SK-N-SH (cell line): Measurements from ENCODE around the gene HMG20A. TPM values are rescaled to one million over a fixed set of nuclear protein-coding genes. Genes with fewer than 3 reads are reported as not detected.

Source experiments
- CTCF ChIA-PET: fragments of 300-600, 350-600 bp; formaldehyde crosslinking; extraction: SDS; loops from one replicate; lab custom pipeline; 2021; lab: Yijun Ruan, JAX
- POLR2A ChIA-PET: fragments of 350-600 bp; sonication (Branson Sonifier 250); formaldehyde crosslinking; extraction: SDS; loops from one replicate; lab custom pipeline; 2020; ENCODE audit warnings: antibody characterized with exemption, inconsistent platforms; lab: Yijun Ruan, JAX
- DNase-seq: peaks from one replicate; pipeline ENCODE4 v3.0.0; 2012
- H2AFZ ChIP-seq: fragments of 200-600 bp; sonication (generic); 2 replicates; pipeline ENCODE4 v1.8.1; 2016; ENCODE audit warnings: antibody characterized with exemption, mild to moderate bottlenecking, low read depth
- H3F3A ChIP-seq: fragments of 200-600 bp; sonication (generic); replicated peaks from 2 replicates; pipeline ENCODE3; 2016; ENCODE audit warnings: antibody characterized with exemption, mild to moderate bottlenecking; ENCODE audit not compliant: insufficient read depth
- H3K27ac ChIP-seq, 2 experiments: fragments of 200-500 bp in 1 of 2; fragments of 200-600 bp in 1 of 2; sonication (Bioruptor generic) in 1 of 2; sonication (generic), shearing (Covaris generic) in 1 of 2; 2 replicates each; pipeline versions ENCODE4 v1.5.1 to v1.6.1; 2014 to 2016; ENCODE audit warnings: low read depth in 2 of 2, inconsistent platforms in 1 of 2, low read length in 1 of 2, mild to moderate bottlenecking in 1 of 2, mixed read lengths in 1 of 2
- H3K27me3 ChIP-seq: fragments of 200-600 bp; sonication (generic), shearing (Covaris generic); 2 replicates; pipeline ENCODE4 v1.6.1; 2016; ENCODE audit warnings: mixed run types; ENCODE audit not compliant: insufficient read depth
- H3K36me3 ChIP-seq, 2 experiments: fragments of 200-500 bp in 1 of 2; fragments of 200-600 bp in 1 of 2; sonication (Bioruptor generic) in 1 of 2; sonication (generic) in 1 of 2; replicated peaks in 1 of 2; 2 replicates each; pipeline versions ENCODE3 to v1.5.1; 2014 to 2016; ENCODE audit warnings: low read length in 1 of 2, mild to moderate bottlenecking in 1 of 2; ENCODE audit not compliant: insufficient read depth in 2 of 2, control insufficient read depth in 1 of 2
- H3K4me1 ChIP-seq, 2 experiments: fragments of 200-500 bp in 1 of 2; fragments of 200-600 bp in 1 of 2; sonication (Bioruptor generic) in 1 of 2; sonication (generic), shearing (Covaris generic) in 1 of 2; 2 replicates each; pipeline versions ENCODE4 v1.5.1 to v1.6.1; 2014 to 2016; ENCODE audit warnings: low read depth in 1 of 2, low read length in 1 of 2, mixed run types in 1 of 2; ENCODE audit not compliant: insufficient read depth in 2 of 2, control insufficient read depth in 1 of 2
- H3K4me2 ChIP-seq: fragments of 200-600 bp; sonication (generic), shearing (Covaris generic); 2 replicates; pipeline ENCODE4 v1.6.1; 2017; ENCODE audit warnings: mixed run types
- H3K4me3 ChIP-seq, 2 experiments: fragments of 200-500 bp in 1 of 2; fragments of 200-600 bp in 1 of 2; sonication (Bioruptor generic) in 1 of 2; sonication (generic), shearing (Covaris generic) in 1 of 2; 2 replicates each; pipeline versions ENCODE4 v1.5.1 to v1.8.1; 2014 to 2016; ENCODE audit warnings: low read depth in 2 of 2, inconsistent platforms in 1 of 2, low read length in 1 of 2, mild to moderate bottlenecking in 1 of 2, mixed read lengths in 1 of 2, moderate library complexity in 1 of 2
- H3K79me2 ChIP-seq: fragments of 200-600 bp; sonication (generic); 2 replicates; pipeline ENCODE4 v1.8.1; 2017; ENCODE audit warnings: mild to moderate bottlenecking; ENCODE audit not compliant: insufficient read depth
- H3K9ac ChIP-seq: fragments of 200-600 bp; sonication (generic); 2 replicates; pipeline ENCODE4 v1.6.1; 2017; ENCODE audit warnings: mixed run types
- H3K9me2 ChIP-seq: fragments of 200-600 bp; sonication (generic); 2 replicates; pipeline ENCODE4 v1.6.1; 2017; ENCODE audit warnings: mixed run types
- H3K9me3 ChIP-seq: fragments of 200-600 bp; sonication (generic); 2 replicates; pipeline ENCODE4 v1.6.1; 2017; ENCODE audit warnings: mixed run types, mild to moderate bottlenecking, moderate library complexity
- H4K20me1 ChIP-seq: fragments of 200-600 bp; sonication (generic); 2 replicates; pipeline ENCODE4 v1.6.1; 2017; ENCODE audit warnings: mild to moderate bottlenecking, mixed run types; ENCODE audit not compliant: insufficient read depth
- CHD2 ChIP-seq: fragments of 150-350 bp; IDR thresholded peaks from 2 replicates; pipeline ENCODE4 v1.6.1; 2018; ENCODE audit warnings: low read length; ENCODE audit not compliant: partially characterized antibody
- ELF1 ChIP-seq: IDR thresholded peaks from 2 replicates; pipeline ENCODE4 v1.4.0; 2012
- FOSL2 ChIP-seq: IDR thresholded peaks from 2 replicates; pipeline ENCODE4 v1.4.0; 2012; ENCODE audit warnings: low read depth, mild to moderate bottlenecking, moderate library complexity, borderline replicate concordance
- GABPA ChIP-seq: IDR thresholded peaks from 2 replicates; pipeline ENCODE4 v1.4.0; 2012; ENCODE audit warnings: low read depth, mild to moderate bottlenecking
- GATA2 ChIP-seq: sonication (generic); formaldehyde crosslinking; IDR thresholded peaks from 2 replicates; pipeline ENCODE4 v1.5.0; 2020; ENCODE audit warnings: mild to moderate bottlenecking, missing genetic modification reagents
- NFIC ChIP-seq: IDR thresholded peaks from 2 replicates; pipeline ENCODE4 v1.4.0; 2012; ENCODE audit warnings: borderline replicate concordance
- RAD21 ChIP-seq: IDR thresholded peaks from 2 replicates; pipeline ENCODE4 v1.6.1; 2012; ENCODE audit warnings: mild to moderate bottlenecking, low read length
- RFX5 ChIP-seq: IDR thresholded peaks from 2 replicates; pipeline ENCODE4 v1.6.1; 2012; ENCODE audit warnings: mild to moderate bottlenecking, improper control_type of control experiment, low read length
- TCF12 ChIP-seq: IDR thresholded peaks from 2 replicates; pipeline ENCODE4 v1.4.0; 2012
- USF1 ChIP-seq: IDR thresholded peaks from 2 replicates; pipeline ENCODE4 v1.4.0; 2012; ENCODE audit warnings: low read depth, borderline replicate concordance
- WGBS: methylation state at CpG from one replicate; pipeline ENCODE4 v1.1.6; 2017; ENCODE audit warnings: low lambda C conversion rate; 5-methylcytosine and 5-hydroxymethylcytosine counted together
- polyA plus RNA-seq, 3 experiments: library from polyadenylated mRNA; depleted of rRNA; stranded (reverse); fragments of >200 nt; gene quantifications; 2 replicates each; pipeline ENCODE4 v1.2.3, GENCODE V29; 2012
- TF ChIP-seq, protein P1 (sequence below): IDR thresholded peaks from 2 replicates; pipeline ENCODE4 v1.6.1; 2012; ENCODE audit warnings: mild to moderate bottlenecking, low read depth, low read length, moderate library complexity
- TF ChIP-seq, protein P2 (sequence below): IDR thresholded peaks from 2 replicates; pipeline ENCODE4 v1.4.0; 2012; ENCODE audit warnings: low read depth, borderline replicate concordance
- TF ChIP-seq, protein P3 (sequence below): IDR thresholded peaks from 2 replicates; pipeline ENCODE4 v1.4.0; 2012; ENCODE audit warnings: low read depth

The HMG20A gene
- polyA plus RNA-seq, 1 of the 3 experiments (the other 2 are of a cell fraction), result 27.7 TPM

- Histone ChIP-seq H4K20me1 (no peaks in the 10 kb centered on the region), H3K4me3 (no peak overlapping the region), H3K27me3 (no peaks in the 10 kb centered on the region), H3K4me2 (no peak overlapping the region), H3K4me1 (peaks cover 29 to 38% of the 10 kb centered on the region in 2 experiments), H3F3A (peaks cover 3% of the 10 kb centered on the region), H3K36me3 (no peaks in the 10 kb centered on the region), H3K9ac (no peak overlapping the region), H3K9me2 (no peaks in the 10 kb centered on the region), H3K27ac (no peak overlapping the region), H3K79me2 (no peaks in the 10 kb centered on the region), H2AFZ (no peak overlapping the region), H3K9me3 (no peaks in the 10 kb centered on the region)
- 89% methylated on average over 6 of the region's 6 CpGs for WGBS
- no peak for DNase-seq
- ChIA-PET POLR2A (no interaction called here), CTCF (interaction anchor here (1.5 to 2.1 kb wide), 4 partner anchors 40 to 317 kb away, joined by 3 to 7 read pairs (median 6); partner anchors contain the start of gene LINGO1)
- TF ChIP-seq ELF1, result no peak
- TF ChIP-seq RAD21, result no peak
- TF ChIP-seq, protein P1, sequence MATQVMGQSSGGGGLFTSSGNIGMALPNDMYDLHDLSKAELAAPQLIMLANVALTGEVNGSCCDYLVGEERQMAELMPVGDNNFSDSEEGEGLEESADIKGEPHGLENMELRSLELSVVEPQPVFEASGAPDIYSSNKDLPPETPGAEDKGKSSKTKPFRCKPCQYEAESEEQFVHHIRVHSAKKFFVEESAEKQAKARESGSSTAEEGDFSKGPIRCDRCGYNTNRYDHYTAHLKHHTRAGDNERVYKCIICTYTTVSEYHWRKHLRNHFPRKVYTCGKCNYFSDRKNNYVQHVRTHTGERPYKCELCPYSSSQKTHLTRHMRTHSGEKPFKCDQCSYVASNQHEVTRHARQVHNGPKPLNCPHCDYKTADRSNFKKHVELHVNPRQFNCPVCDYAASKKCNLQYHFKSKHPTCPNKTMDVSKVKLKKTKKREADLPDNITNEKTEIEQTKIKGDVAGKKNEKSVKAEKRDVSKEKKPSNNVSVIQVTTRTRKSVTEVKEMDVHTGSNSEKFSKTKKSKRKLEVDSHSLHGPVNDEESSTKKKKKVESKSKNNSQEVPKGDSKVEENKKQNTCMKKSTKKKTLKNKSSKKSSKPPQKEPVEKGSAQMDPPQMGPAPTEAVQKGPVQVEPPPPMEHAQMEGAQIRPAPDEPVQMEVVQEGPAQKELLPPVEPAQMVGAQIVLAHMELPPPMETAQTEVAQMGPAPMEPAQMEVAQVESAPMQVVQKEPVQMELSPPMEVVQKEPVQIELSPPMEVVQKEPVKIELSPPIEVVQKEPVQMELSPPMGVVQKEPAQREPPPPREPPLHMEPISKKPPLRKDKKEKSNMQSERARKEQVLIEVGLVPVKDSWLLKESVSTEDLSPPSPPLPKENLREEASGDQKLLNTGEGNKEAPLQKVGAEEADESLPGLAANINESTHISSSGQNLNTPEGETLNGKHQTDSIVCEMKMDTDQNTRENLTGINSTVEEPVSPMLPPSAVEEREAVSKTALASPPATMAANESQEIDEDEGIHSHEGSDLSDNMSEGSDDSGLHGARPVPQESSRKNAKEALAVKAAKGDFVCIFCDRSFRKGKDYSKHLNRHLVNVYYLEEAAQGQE, result no peak
- no peak for TF ChIP-seq GATA2 (CRISPR knock-in tag)
- TF ChIP-seq, protein P2, sequence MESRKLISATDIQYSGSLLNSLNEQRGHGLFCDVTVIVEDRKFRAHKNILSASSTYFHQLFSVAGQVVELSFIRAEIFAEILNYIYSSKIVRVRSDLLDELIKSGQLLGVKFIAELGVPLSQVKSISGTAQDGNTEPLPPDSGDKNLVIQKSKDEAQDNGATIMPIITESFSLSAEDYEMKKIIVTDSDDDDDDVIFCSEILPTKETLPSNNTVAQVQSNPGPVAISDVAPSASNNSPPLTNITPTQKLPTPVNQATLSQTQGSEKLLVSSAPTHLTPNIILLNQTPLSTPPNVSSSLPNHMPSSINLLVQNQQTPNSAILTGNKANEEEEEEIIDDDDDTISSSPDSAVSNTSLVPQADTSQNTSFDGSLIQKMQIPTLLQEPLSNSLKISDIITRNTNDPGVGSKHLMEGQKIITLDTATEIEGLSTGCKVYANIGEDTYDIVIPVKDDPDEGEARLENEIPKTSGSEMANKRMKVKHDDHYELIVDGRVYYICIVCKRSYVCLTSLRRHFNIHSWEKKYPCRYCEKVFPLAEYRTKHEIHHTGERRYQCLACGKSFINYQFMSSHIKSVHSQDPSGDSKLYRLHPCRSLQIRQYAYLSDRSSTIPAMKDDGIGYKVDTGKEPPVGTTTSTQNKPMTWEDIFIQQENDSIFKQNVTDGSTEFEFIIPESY, result no peak
- TF ChIP-seq, protein P3, sequence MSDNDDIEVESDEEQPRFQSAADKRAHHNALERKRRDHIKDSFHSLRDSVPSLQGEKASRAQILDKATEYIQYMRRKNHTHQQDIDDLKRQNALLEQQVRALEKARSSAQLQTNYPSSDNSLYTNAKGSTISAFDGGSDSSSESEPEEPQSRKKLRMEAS, result no peak
- TF ChIP-seq NFIC, result no peak
- no peak for TF ChIP-seq CHD2
- TF ChIP-seq TCF12, result no peak
- no peak for TF ChIP-seq USF1
- TF ChIP-seq GABPA, result no peak
- TF ChIP-seq FOSL2, result no peak
- TF ChIP-seq RFX5, result no peak
Measured at GRCh38 chr15:77503764-77504163, 83.1 kb downstream of the HMG20A start.
